Left forelimb (tissue), 1 donor: Measurements from ENCODE around the gene FRMPD1.
"Not testable (repeated sequence)": the region's sequence is repeated elsewhere in the genome, so short reads cannot be mapped to it uniquely, and the experiment has no call there.

ENCODE experiments used
- DNase-seq: peaks from one replicate; pipeline ENCODE4 v3.0.0-alpha.2; 2018; ENCODE audit warnings: low spot score

Gene FRMPD1

DNA sequence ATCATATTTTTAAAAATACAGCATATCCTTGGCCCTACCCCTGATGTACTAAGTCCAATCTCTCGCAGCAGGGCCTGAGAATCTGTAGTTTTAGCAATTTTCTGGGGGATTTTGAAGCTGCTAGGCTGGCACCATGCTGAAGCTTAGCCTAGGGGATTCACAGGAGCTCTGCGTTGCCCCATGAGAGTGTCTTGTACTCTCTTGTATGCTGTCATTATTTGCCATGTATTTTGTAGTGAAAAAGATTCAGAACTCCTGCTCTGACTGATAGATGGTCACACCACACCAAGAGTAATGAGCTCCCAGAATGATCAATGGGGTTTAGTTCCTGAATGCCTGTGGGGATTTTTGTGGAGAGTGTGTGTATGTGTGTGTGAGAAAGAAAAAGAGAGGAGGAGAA lies 82.2 kb downstream of the FRMPD1 start:
- DNase-seq = no peak

DNA sequence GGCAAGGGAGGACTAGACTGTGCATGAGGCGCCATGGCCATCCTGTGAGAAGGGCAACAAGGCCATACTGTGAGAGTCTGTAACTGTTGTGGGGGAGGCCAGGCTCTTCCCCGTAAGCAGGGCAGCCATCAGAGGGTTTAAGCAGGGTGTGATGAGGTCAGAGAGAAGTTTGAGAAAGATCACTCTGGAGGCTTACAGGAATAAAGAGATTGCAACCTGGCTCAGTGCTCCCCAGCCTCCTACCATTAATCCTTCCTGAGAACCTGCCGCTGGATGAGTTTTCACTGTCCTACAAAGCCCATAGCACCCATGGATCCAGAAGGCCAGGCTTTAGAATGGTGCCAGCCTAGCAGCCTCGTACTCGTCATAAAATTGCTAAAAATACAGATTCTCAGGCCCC lies 88.5 kb downstream of the FRMPD1 start:
- DNase-seq = no peak

DNA sequence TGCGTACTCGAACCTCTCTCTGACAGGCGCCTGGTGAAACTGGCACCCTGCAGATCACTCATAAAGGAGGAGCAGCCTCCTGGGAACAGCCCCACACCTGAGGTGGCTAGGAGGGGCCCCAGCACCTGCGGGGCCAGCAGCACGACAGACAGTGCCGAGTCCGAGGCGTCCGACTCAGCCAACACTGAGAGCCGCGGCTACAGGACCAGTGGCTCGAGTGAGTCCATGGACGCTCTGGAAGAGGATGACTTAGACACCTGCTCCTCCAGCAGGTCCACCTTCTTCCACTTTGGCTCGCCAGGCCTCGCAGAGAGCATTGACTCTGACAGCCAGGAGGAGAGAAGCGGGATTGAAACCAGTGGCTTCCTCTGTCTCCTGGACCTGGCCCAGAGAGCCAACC lies 89.4 kb downstream of the FRMPD1 start:
- no peak for DNase-seq

DNA sequence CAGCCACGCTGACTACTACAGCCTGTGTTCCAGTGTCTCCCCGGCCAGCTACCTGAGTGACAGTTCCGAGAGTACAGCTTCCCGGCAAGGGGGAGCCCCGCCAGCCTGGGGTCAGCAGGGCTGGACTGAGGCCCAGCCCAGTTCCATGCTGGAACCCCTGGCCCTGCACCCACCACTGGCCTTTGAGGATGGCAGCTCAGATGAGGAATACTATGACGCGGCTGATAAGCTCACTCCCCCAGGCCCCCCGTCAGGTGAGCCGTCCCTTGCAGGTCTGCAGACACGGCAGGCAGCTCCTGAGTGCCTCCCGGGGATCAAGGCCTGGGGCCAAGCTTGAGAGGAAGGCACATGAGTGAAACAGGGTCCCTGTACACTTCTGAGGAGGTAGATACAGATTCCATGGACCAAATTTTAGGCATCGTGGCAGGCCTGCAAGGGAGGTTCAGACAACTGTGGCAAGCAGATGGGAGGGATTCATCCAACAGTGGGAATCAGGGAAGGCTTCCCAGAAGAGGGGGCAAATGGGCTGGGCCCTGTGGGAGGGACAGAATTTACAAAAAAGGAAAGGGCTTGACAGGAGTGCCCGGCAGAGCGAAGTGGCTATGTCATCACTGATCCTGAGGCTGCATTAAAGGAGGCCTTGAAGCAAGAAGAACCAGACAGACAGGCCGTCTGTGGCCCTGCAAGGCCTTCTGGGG lies 90.0 kb downstream of the FRMPD1 start:
- no peak for DNase-seq

DNA sequence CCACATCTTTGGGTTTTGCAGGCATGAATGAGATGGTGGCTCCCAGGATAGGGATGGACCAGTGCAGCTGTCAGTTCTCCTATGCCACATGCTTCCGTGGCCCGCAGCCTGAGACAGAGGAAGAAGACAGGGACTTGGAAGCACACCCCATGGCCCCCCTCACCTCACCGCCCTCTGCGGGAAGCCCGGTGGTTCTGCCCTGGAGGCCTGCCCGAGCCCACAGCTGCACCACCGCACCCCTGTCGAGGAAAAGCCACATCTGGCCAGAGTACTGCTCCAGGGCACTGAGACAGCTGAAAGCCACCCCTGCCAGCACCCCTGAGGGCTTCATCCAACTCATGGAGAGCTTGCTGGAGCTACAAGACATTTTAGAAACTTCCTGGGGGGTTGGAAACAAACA lies 95.2 kb downstream of the FRMPD1 start:
- DNase-seq = no peak

DNA sequence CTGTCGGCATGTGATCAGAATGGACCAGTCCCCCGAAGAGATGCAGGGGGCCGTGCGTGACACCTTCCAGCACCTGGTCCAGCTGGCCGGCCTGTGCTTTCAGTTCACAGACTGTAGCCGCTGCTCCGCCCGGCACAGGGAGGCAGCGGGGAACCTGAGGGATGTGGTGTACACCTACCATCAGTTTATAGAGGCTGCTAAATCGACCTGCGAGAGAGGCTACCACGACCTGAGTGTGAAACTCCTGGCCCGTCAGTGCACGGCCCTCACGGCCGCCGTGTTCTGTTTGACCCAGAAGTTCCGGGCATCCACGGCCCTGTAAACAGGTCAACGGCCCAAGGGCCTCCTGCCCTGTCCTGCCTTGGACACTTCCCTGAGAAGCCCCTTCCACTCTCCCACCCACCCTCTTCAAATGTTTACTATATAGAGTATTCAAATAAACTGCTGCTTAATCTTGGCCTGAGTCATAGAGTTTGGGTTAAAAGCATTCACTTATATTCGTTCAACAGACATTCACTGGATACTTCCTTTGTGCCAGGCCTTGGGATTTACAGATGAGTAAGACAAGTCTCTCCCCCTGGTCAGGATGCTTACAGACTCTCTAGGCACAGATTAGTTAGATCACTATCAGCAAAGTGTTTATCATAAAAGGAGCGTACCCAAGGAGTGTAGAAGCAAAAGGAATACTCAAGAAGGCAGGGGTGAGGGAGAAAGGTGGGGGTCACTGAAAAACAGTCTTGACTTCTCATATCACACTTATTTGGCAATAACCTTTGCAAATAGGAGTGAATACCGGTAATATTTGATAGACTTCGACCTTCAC lies 95.9 kb downstream of the FRMPD1 start:
- DNase-seq = no peak

DNA sequence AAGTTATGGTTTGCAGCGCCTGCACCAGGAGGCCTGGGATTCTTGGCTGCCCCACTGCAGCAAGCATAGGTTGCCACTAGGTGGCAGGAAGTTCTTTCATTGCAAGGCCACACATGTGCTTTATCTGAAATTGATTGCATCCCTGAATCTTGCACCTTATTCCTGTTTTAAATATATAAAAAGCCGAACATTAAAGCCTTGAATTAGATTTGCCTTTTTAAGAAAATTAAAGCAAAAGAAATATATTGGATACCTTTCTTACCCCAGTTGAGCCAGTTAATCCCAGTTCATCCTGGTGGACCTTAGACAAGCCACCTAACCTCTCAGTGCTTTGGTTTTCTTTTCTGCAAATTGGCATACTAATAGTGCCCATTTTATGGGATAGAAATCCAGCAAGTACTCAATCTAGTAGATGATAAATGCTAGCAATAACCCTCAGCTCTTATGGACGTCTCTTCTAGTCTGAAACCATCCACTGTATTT lies 96.6 kb downstream of the FRMPD1 start:
- DNase-seq = no peak

DNA sequence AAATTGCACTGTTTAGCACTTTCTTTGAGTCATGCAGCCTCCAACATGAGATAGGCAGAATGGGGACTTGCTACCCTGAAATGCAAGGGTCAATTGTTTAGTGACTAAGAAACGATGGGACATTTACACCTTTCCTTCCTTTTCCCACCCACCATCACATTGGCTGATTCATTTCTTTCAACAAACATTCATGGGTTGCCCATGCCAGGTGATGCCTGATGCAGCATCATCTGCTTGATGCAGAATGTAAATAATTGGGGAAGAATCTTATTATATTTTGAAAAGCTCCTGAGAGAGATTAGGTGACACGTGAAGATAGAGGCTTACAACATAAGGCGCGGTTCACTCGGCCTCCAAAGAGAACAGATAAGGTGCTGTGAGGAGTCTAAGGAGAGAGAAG lies 98.4 kb downstream of the FRMPD1 start:
- DNase-seq = no peak

DNA sequence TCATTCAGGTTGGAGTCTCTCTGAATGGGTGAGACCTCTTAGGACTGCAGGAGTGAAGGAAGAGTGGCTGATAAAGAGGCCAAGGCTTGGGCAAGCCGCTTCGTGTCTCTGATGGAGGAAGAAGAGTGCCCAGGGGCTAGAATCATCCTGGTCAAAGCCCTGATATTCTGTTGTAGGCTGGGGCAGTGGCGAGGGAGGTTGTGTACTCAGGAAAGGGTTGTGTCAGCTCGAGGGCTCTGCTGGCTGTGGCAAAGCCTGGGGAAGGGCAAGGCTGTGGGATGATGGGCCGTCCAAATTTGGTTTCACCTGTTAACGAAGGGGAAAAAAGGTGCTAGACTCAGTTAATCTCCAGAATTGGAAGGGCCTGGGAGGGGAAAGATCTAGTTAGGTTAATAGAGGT lies 100.4 kb downstream of the FRMPD1 start:
- DNase-seq = no peak

DNA sequence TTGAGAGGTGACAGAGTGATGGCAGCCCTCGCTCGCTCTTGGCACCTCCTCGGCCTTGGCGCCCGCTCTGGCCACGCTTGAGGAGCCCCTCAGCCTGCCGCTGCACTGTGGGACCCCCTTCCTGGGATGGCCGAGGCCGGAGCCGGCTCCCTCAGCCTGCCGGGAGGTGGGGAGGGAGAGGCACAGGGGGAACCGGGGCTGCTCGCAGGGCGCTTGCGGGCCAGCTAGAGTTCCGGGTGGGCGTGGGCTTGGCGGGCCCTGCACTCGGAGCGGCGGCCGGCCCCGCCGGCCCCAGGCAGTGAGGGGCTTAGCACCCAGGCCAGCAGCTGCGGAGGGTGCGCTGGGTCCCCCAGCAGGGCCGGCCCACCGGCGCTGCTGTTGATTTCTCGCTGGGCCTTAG lies 101.0 kb downstream of the FRMPD1 start:
- not testable (repeated sequence) for DNase-seq

DNA sequence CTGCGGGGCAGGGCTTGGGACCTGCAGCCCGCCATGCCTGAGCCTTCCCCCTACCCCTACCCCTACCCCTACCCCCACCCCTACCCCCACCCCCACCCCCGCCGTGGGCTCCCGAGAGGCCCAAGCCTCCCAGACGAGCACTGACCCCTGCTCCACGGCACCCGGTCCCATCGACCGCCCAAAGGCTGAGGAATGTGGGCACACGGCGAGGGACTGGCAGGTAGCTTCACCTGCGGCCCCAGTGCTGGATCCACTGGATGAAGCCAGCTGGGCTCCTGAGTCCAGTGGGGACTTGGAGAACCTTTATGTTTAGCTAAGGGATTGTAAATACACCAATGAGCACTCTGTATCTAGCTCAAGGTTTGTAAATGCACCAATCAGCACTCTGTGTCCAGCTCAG lies 101.4 kb downstream of the FRMPD1 start:
- not testable (repeated sequence) for DNase-seq

DNA sequence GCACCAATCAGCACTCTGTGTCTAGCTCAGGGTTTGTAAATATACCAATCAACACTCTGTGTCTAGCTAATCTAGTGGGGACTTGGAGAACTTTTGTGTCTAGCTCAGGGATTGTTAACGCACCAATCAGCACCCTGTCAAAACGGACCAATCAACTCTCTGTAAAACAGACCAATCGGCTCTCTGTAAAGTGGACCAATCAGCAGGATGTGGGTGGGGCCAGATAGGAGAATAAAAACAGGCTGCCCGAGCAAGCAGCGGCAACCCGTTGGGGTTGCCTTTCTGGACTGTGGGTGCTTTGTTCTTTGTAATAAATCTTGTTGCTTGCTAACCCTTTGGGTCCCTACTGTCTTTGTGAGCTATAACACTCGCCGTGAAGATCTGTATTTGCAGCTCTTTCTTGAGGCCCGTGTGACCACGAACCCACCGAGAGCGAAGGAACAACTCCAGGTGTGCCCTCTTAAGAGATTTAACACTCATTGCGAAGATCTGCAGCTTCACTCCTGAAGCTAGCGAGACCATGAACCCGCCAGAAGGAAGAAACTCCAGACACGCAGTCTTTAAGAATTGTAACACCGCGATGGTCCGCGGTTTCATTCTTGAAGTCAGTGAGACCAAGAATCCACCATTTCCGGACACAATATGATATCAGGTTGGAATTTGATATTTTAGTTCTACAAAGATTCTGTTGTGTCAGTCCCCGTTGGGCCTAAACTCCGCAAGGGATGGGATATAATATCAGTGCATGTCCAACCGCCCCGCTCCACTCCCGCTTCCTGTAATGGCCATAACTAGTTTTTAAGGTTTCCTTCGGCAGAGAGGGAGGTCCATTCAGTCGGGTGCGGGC lies 102.1 kb downstream of the FRMPD1 start:
- no peak for DNase-seq

DNA sequence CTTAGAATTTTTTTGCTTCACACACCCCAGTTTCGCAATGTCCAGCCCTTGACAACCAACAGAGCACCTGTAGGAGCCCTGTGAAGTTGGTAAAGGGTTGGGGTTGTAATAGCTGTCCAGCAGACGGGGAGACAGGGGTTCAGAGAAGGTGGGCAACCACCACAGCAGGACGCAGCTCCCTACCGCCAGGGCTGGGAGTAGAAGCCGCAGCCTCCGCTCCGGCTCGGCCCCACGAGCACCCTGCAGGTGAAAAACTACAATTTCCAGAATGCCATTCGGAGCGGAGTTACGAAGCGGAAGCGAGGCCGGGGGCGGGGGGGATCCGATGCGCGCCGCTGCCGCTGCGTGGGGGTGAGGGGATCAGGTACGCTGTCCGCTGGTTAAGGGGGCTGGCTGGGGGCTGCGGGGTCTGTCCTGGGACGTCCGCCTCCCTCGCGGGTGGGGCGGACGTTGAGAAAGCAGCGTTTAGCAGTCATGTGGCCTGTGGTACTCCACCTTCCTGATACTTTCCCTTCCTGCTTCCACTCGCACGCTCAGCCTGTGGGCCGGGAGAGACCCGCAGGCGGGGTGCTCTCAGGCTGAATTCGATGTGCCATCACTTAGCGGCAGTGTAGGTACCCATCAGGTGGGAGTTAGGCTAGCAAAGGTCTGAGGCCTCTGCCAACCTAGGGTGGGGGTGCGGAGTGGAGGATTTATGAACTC lies 102.9 kb downstream of the FRMPD1 start, which contains the start of gene TRMT10B:
Gene TRMT10B (plus strand): TSS at position 317 of the 702 bp plus-strand sequence. CDS start 8,127 bp downstream, outside the sequence.
- peak; percentile 89 for DNase-seq

DNA sequence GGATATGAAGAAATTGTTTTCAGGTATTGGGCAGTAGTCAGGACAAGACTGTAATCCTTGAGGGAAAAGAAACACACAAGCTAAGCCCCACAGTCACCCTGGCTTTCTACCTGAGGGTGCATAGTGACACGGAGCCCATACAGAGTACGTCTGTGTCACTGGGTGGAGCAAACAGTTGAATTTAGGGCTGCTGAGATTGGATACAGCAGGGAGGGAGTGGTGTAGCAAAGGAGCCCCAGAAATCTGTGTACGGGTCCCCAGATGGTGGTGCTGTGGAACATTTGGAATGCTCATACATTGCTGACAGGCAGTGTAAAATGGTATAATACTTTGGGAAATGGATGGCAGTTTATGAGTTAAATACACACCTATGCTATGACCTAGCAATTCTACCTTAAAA lies 108.0 kb downstream of the FRMPD1 start:
- no peak for DNase-seq

DNA sequence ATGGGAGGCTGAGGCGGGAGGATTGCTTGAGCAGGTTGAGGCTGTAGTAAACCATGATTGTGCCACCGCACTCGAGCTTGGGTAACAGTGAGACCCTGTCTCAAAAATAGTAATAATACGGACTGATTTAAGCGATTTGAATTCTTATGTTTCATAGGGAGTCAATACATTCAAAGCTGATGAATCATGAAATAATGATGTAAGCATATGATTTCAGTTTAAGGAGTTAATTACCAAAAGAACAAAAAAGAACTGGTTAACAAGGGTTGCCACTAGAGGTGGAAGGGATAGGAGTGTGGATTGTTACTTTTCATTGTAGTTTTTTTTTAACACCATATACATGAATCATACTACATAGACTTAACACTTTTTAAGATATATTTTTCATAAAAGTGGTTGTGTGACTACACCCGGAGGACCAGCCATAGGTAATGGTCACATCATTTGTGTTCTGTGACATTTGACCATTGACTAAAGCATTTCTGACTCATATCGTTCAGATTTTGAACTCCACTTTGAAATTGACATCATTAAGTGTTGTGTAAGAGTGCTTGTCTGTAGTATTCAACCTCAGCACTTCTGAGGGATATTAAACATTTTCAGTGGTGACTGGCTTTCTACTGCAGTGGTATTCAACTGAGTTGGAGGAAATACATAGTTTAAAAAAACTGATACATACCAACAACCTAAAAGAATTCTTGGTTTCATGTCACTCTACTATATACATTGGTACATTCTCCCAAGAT lies 109.8 kb downstream of the FRMPD1 start:
- DNase-seq = no peak

DNA sequence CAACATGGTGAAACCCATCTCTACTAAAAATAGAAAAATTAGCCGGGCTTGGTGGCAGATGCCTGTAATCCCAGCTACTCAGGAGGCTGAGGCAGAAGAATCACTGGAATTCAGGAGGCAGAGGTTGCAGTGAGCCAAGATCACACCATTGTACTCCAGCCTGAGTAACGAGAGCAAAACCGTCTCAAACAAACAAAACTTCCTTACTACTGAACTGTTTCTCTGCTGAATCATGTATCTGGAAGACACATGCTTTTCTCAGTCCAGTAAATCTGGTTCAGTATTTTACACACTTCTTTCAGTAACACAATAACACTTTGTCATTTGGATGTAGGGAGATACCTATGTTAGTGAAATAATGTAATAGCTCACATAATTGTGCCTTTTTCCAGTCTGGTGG lies 110.8 kb downstream of the FRMPD1 start:
- DNase-seq = no peak

DNA sequence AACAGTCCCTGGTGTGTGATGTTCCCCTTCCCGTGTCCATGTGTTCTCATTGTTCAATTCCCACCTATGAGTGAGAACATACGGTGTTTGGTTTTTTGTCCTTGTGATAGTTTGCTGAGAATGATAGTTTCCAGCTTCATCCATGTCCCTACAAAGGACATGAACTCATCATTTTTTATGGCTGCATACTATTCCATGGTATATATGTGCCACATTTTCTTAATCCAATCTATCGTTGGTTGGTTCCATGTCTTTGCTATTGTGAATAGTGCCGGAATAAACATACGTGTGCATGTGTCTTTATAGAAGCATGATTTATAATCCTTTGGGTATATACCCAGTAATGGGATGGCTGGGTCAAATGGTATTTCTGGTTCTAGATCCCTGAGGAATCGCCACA lies 114.5 kb downstream of the FRMPD1 start:
- not testable (repeated sequence) for DNase-seq

DNA sequence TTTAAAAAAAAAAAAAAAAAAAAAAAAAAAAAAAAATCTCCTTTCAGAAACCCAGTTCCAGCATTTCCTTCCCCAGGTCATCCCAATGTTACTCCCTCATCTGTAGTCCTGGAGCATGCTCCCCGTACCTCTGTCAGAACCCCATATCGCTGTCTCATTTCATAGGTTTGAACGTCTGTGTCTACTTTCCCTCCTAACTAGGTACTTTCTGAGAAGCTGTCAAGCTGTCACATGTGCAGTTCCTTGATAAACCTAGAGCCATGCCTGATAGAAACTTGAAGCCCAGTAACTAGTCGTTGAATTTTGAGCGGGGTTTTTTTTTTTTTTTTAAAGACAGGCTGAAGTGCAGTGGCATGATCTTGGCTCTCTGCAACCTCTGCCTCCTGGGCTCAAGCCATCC lies 118.6 kb downstream of the FRMPD1 start:
- no peak for DNase-seq

DNA sequence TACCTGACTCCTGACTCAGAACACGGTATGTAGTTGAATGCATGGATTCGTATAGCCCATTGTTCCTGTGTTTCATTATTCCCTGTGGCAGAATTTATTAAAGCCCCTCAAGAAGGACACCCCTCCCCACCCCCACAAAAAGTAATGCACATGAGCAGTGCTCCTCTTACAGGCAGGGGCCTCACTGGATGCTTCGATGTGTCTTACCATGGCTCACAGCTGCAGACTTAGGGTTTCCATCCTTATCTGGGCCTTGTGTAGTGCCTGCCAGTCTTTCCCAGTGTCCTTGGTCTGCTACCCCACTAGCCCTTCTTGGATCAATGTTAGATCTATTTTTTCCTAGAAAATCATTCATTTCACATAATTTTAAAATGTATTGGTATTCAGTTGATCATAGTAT lies 119.2 kb downstream of the FRMPD1 start:
- no peak for DNase-seq

DNA sequence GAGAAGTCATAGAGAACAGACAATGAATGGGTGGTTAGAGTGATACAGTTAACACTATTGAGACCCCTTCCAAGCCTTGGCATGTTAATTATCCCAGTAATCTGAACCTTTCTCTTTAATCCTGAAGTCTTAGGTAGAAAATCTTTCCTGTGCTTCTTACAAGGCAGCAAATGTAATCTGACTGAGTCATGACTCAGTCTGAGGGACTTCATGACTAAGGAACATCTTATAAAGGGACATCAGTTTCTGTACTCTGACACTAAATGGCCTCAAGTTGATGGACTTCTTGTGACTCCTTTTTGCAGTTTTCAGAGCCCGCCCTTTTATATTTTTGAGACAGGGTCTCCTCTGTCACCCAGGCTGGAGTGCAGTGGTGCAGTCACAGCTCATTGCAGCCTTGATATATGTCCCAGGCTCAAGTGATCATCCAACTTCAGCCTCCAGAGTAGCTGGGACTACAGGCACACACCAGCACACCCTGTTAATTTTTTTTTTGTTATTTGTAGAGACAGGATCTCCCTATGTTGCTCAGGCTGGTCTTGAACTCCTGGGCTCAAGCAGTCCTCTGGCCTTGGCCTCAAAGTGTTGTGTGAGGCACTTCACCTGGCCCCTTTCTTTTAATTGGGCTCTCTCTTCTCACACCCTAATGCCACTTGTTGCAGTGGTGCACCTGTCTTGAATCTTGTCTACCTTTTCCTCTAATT lies 124.6 kb downstream of the FRMPD1 start:
- DNase-seq = no peak
